Activated CD8-positive, alpha-beta memory T cell treated with anti-CD3 and anti-CD28 coated beads for 48 hours (primary cell): Measurements from ENCODE around the gene CTBP1.

Source experiments
- DNase-seq, 3 experiments: peaks; one replicate each; pipeline ENCODE4 v3.0.0-alpha.2; 2020; ENCODE audit warnings: low read depth in 2 of 3, low spot score in 2 of 3

The CTBP1 gene

GRCh38 chr4:1211891-1212545 lies 36.9 kb downstream of the CTBP1 start:
- no peak for DNase-seq

- no peak for DNase-seq
Observed at GRCh38 chr4:1211371-1211770, 37.6 kb downstream of the CTBP1 start.

GRCh38 chr4:1210971-1211370 lies 38.0 kb downstream of the CTBP1 start:
- DNase-seq: no peak

GRCh38 chr4:1210241-1210841 lies 38.6 kb downstream of the CTBP1 start:
- no peak for DNase-seq

GRCh38 chr4:1209821-1210220 lies 39.1 kb downstream of the CTBP1 start:
- no peak for DNase-seq

GRCh38 chr4:1208970-1209704 lies 39.8 kb downstream of the CTBP1 start:
- DNase-seq: no peak

- no peak for DNase-seq
Observed at GRCh38 chr4:1208266-1208961, 40.5 kb downstream of the CTBP1 start.

- DNase-seq: no peak
Observed at GRCh38 chr4:1207603-1208265, 41.2 kb downstream of the CTBP1 start.

GRCh38 chr4:1207157-1207470 lies 41.8 kb downstream of the CTBP1 start:
- DNase-seq: no peak

- DNase-seq: no peak
Observed at GRCh38 chr4:1206299-1207156, 42.4 kb downstream of the CTBP1 start.

GRCh38 chr4:1205586-1206298 lies 43.2 kb downstream of the CTBP1 start:
- no peak for DNase-seq

GRCh38 chr4:1204828-1205585 lies 43.9 kb downstream of the CTBP1 start:
- no peak for DNase-seq

GRCh38 chr4:1204286-1204827 lies 44.6 kb downstream of the CTBP1 start:
- DNase-seq: no peak

GRCh38 chr4:1203026-1203616 lies 45.8 kb downstream of the CTBP1 start:
- DNase-seq: no peak

- no peak for DNase-seq
Observed at GRCh38 chr4:1202526-1203011, 46.4 kb downstream of the CTBP1 start.

- peak; percentile 55 to 62 (median 61) for DNase-seq
Observed at GRCh38 chr4:1201851-1202525, 46.9 kb downstream of the CTBP1 start.

- DNase-seq: no peak
Observed at GRCh38 chr4:1200425-1201035, 48.4 kb downstream of the CTBP1 start.
